Muscle layer of colon (tissue), 2 donors: Measurements from ENCODE around the gene ACADVL.
"Not testable (repeated sequence)": the region's sequence is repeated elsewhere in the genome, so short reads cannot be mapped to it uniquely, and the experiment has no call there.

Source experiments
- H3K27ac ChIP-seq: one replicate; pipeline ENCODE4 v1.7.0; 2013; ENCODE audit warnings: low read depth, mild to moderate bottlenecking, low read length, moderate library complexity
- H3K27me3 ChIP-seq, 2 donors: one replicate each; pipeline ENCODE4 v1.7.0; 2013; ENCODE audit warnings: low read length in 2 of 2, mild to moderate bottlenecking in 2 of 2; ENCODE audit not compliant: insufficient read depth in 2 of 2, control insufficient read depth in 1 of 2
- H3K36me3 ChIP-seq: one replicate; pipeline ENCODE4 v1.7.0; 2013; ENCODE audit warnings: mild to moderate bottlenecking, low read length; ENCODE audit not compliant: insufficient read depth
- H3K4me1 ChIP-seq: one replicate; pipeline ENCODE4 v1.7.0; 2013; ENCODE audit warnings: mild to moderate bottlenecking, low read length; ENCODE audit not compliant: insufficient read depth
- H3K4me3 ChIP-seq, 2 donors: one replicate each; pipeline ENCODE4 v1.7.0; 2013; ENCODE audit warnings: low read length in 2 of 2, low read depth in 1 of 2, mild to moderate bottlenecking in 1 of 2, moderate library complexity in 1 of 2
- H3K9ac ChIP-seq: one replicate; pipeline ENCODE4 v1.7.0; 2013; ENCODE audit warnings: low read length
- H3K9me3 ChIP-seq: one replicate; pipeline ENCODE4 v1.7.0; 2013; ENCODE audit warnings: mild to moderate bottlenecking, low read length
- donor health status: abdominal sarcoma.
- donor health status: Adenocarcinoma of cecum.

The ACADVL gene

GRCh38 chr17:7219812-7220592 lies at the start of gene ACADVL, which contains the start of gene DLG4:
Gene ACADVL (plus strand): TSS chr17:7219938. CDS start chr17:7219985, 47 bp downstream.
Gene DLG4 (minus strand): TSS chr17:7219836.
- Histone ChIP-seq H3K27me3 (no peaks in the 10 kb centered on the region), H3K9me3 (no peaks in the 10 kb centered on the region), H3K27ac (peak within 1 kb of the TSS; percentile 95), H3K4me3 (peak within 1 kb of the TSS; percentile 84 to 96), H3K9ac (peak within 1 kb of the TSS; percentile 88), H3K4me1 (peaks cover 49% of the 10 kb centered on the region), H3K36me3 (peaks cover 29% of the 10 kb centered on the region)

- not testable (repeated sequence) for H3K36me3 ChIP-seq, H3K27ac ChIP-seq, H3K9me3 ChIP-seq, H3K9ac ChIP-seq, H3K4me3 ChIP-seq
- Histone ChIP-seq H3K27me3 (peaks cover 14 to 31% of the 10 kb centered on the region in 2 donors), H3K4me1 (peaks cover 11% of the 10 kb centered on the region)
Measured at GRCh38 chr17:7172522-7173191, 47.1 kb upstream of the ACADVL start.

- peaks cover 19 to 41% of the 10 kb centered on the region in 2 donors for H3K27me3 ChIP-seq
- no peak overlapping the region for H3K27ac ChIP-seq
- H3K9ac ChIP-seq = no peak overlapping the region
- no peak overlapping the region for H3K4me3 ChIP-seq
- H3K9me3 ChIP-seq = no peaks in the 10 kb centered on the region
- no peaks in the 10 kb centered on the region for H3K36me3 ChIP-seq
- peaks cover 15% of the 10 kb centered on the region for H3K4me1 ChIP-seq
Measured at GRCh38 chr17:7173687-7174602, 45.8 kb upstream of the ACADVL start.

- peaks cover 15% of the 10 kb centered on the region for H3K4me1 ChIP-seq
- no peaks in the 10 kb centered on the region for H3K36me3 ChIP-seq
- H3K4me3 ChIP-seq = no peak overlapping the region
- peaks cover 19 to 41% of the 10 kb centered on the region in 2 donors for H3K27me3 ChIP-seq
- H3K27ac ChIP-seq = no peak overlapping the region
- no peaks in the 10 kb centered on the region for H3K9me3 ChIP-seq
- no peak overlapping the region for H3K9ac ChIP-seq
Measured at GRCh38 chr17:7174603-7175326, 45.0 kb upstream of the ACADVL start.

GRCh38 chr17:7175330-7175733 lies 44.4 kb upstream of the ACADVL start:
- no peaks in the 10 kb centered on the region for H3K36me3 ChIP-seq
- no peak overlapping the region for H3K9ac ChIP-seq
- H3K4me3 ChIP-seq = no peak overlapping the region
- no peaks in the 10 kb centered on the region for H3K9me3 ChIP-seq
- H3K27ac ChIP-seq = no peak overlapping the region
- H3K27me3 ChIP-seq = peaks cover 19 to 41% of the 10 kb centered on the region in 2 donors
- peaks cover 15% of the 10 kb centered on the region for H3K4me1 ChIP-seq

- no peak overlapping the region for H3K9ac ChIP-seq
- H3K9me3 ChIP-seq = no peaks in the 10 kb centered on the region
- H3K4me1 ChIP-seq = peaks cover 15% of the 10 kb centered on the region
- peaks cover 19 to 41% of the 10 kb centered on the region in 2 donors for H3K27me3 ChIP-seq
- H3K27ac ChIP-seq = no peak overlapping the region
- no peaks in the 10 kb centered on the region for H3K36me3 ChIP-seq
- H3K4me3 ChIP-seq = no peak overlapping the region
Measured at GRCh38 chr17:7176107-7176840, 43.5 kb upstream of the ACADVL start.

GRCh38 chr17:7176841-7177190 lies 42.9 kb upstream of the ACADVL start:
- no peaks in the 10 kb centered on the region for H3K9me3 ChIP-seq
- H3K27ac ChIP-seq = no peak overlapping the region
- H3K9ac ChIP-seq = no peak overlapping the region
- no peaks in the 10 kb centered on the region for H3K36me3 ChIP-seq
- peaks cover 15% of the 10 kb centered on the region for H3K4me1 ChIP-seq
- peak overlapping the region; percentile 2 to 52 for H3K4me3 ChIP-seq
- peaks cover 19 to 41% of the 10 kb centered on the region in 2 donors for H3K27me3 ChIP-seq

GRCh38 chr17:7177191-7177953 lies 42.4 kb upstream of the ACADVL start:
- H3K27me3 ChIP-seq = peaks cover 19 to 41% of the 10 kb centered on the region in 2 donors
- no peaks in the 10 kb centered on the region for H3K9me3 ChIP-seq
- peak overlapping the region; percentile 2 to 52 for H3K4me3 ChIP-seq
- H3K36me3 ChIP-seq = no peaks in the 10 kb centered on the region
- peaks cover 15% of the 10 kb centered on the region for H3K4me1 ChIP-seq
- no peak overlapping the region for H3K27ac ChIP-seq
- no peak overlapping the region for H3K9ac ChIP-seq

GRCh38 chr17:7177954-7178477 lies 41.7 kb upstream of the ACADVL start:
- H3K9ac ChIP-seq = no peak overlapping the region

GRCh38 chr17:7178973-7179316 lies 40.8 kb upstream of the ACADVL start:
- H3K27ac ChIP-seq = no peak overlapping the region
- no peak overlapping the region for H3K4me3 ChIP-seq
- H3K4me1 ChIP-seq = peaks cover 15% of the 10 kb centered on the region
- no peaks in the 10 kb centered on the region for H3K9me3 ChIP-seq
- H3K27me3 ChIP-seq = peaks cover 19 to 34% of the 10 kb centered on the region in 2 donors
- H3K36me3 ChIP-seq = no peaks in the 10 kb centered on the region
- no peak overlapping the region for H3K9ac ChIP-seq

More at GRCh38 chr17:7177954-7178477, 41.7 kb upstream of the ACADVL start:
- Histone ChIP-seq H3K27me3 (peaks cover 19 to 41% of the 10 kb centered on the region in 2 donors), H3K36me3 (no peaks in the 10 kb centered on the region), H3K4me3 (peak overlapping the region; percentile 2 to 52), H3K27ac (no peak overlapping the region), H3K4me1 (peaks cover 15% of the 10 kb centered on the region), H3K9me3 (no peaks in the 10 kb centered on the region)
